ENCODE results near the gene PAFAH2. TPM values are rescaled to one million over a fixed set of nuclear protein-coding genes. Genes with fewer than 3 reads are reported as not detected.

The PAFAH2 gene
- total and polyA plus RNA-seq, 2 of the 13 experiments (the other 11 are each of a cell fraction or from before 2014, with no cell fraction given): 6.9 to 9.4 TPM

- Histone ChIP-seq H3K79me2 (ENCODE audit: insufficient read depth, low read length) (no peaks in the 10 kb centered on the region), H3K4me3 (replicated peaks in 1 of 3; ENCODE audit: insufficient read depth in 1 of 3, low read depth in 2 of 3, low read length in 3 of 3) (no peak overlapping the region), H3K9me3 (ENCODE audit: low read length) (no peaks in the 10 kb centered on the region), H3K27ac (ENCODE audit: extremely low read length, insufficient read depth, low read length) (no peak overlapping the region), H3K4me1 (ENCODE audit: insufficient read depth, low read length) (no peaks in the 10 kb centered on the region), H3K9ac (ENCODE audit: insufficient read depth, low read depth, low read length) (no peak overlapping the region), H2AFZ (ENCODE audit: low read length) (no peak overlapping the region), H3K4me2 (ENCODE audit: low read depth, low read length) (no peak overlapping the region), H3K27me3 (ENCODE audit: control insufficient read depth in 1 of 2, insufficient read depth in 2 of 2, low read length in 2 of 2) (no peaks in the 10 kb centered on the region), H4K20me1 (ENCODE audit: insufficient read depth, low read length) (no peaks in the 10 kb centered on the region), H3K36me3 (replicated peaks in 1 of 2; ENCODE audit: control insufficient read depth in 1 of 2, insufficient read depth in 2 of 2, low read length in 2 of 2) (peaks cover 4 to 65% of the 10 kb centered on the region in 2 experiments; a peak in 4 of 5 replicates)
- ChIA-PET CTCF (ENCODE audit: low intra/inter-chr PET ratio, low total read pairs) (no interaction called here), POLR2A (no interaction called here)
- intact Hi-C loops (cut with micrococcal nuclease; ENCODE audit: unreplicated experiment) (no loop called here), in situ Hi-C loops (cut with HindIII; ENCODE audit: extremely low pct_ligation_motif_present, low pct_unique_long_range_greater_than_20kb) (no loop called here)
- no TSS peak for BruUV-seq (replicated peaks)
- DNase-seq (ENCODE audit: low spot score): no peak
- FAIRE-seq: no peak
- no peak for ATAC-seq
- 100% methylated on average over 6 of the region's 6 CpGs for WGBS (ENCODE audit: low lambda C conversion rate)
- no peak for TF ChIP-seq ZNF441 (CRISPR knock-in tag; IDR thresholded peaks at IDR 0.05; ENCODE audit: borderline replicate concordance)
- no peak for TF ChIP-seq MIER3 (CRISPR knock-in tag; IDR thresholded peaks at IDR 0.05; ENCODE audit: borderline replicate concordance)
- no peak for TF ChIP-seq ZNF761 (CRISPR knock-in tag; conservative IDR thresholded peaks at IDR 0.05)
- no peak for TF ChIP-seq JDP2 (CRISPR knock-in tag; IDR thresholded peaks at IDR 0.05; ENCODE audit: borderline replicate concordance)
- no peak for TF ChIP-seq ZNF687 (CRISPR knock-in tag; IDR thresholded peaks at IDR 0.05)
- no peak for TF ChIP-seq ZBTB4 (CRISPR knock-in tag; IDR thresholded peaks at IDR 0.05; ENCODE audit: borderline replicate concordance)
- TF ChIP-seq ZNF766 (CRISPR knock-in tag; IDR thresholded peaks at IDR 0.05; ENCODE audit: borderline replicate concordance): no peak
- no peak for TF ChIP-seq ATF3 (CRISPR knock-in tag; IDR thresholded peaks at IDR 0.05)
- TF ChIP-seq ISL2 (CRISPR knock-in tag; IDR thresholded peaks at IDR 0.05): no peak
- TF ChIP-seq SSRP1 (CRISPR knock-in tag; IDR thresholded peaks at IDR 0.05): no peak
- no peak for TF ChIP-seq NFATC3 (CRISPR knock-in tag; IDR thresholded peaks at IDR 0.05)
- TF ChIP-seq XRCC5 (optimal IDR thresholded peaks at IDR 0.05; ENCODE audit: low read length): no peak
- TF ChIP-seq ZNF367 (CRISPR knock-in tag; IDR thresholded peaks at IDR 0.05; ENCODE audit: borderline replicate concordance): no peak
- TF ChIP-seq ATF7-NPFF (CRISPR knock-in tag; IDR thresholded peaks at IDR 0.05; ENCODE audit: low read depth): no peak
- no peak for TF ChIP-seq SIX4 (CRISPR knock-in tag; IDR thresholded peaks at IDR 0.05)
- TF ChIP-seq ZNF335 (CRISPR knock-in tag; IDR thresholded peaks at IDR 0.05): no peak
Observed at GRCh38 chr1:25973610-25974321, 24.1 kb downstream of the PAFAH2 start.
